GM18519 (cell line): ENCODE measurements around the gene CEP89.
"Not testable (repeated sequence)": the region's sequence is repeated elsewhere in the genome, so short reads cannot be mapped to it uniquely, and the experiment has no call there.

Experiments used
- ATAC-seq: cut with Tn5 transposase; IDR thresholded peaks from one replicate; pipeline ENCODE4 v1.9.1; 2021; ENCODE audit warnings: mild to moderate bottlenecking, moderate library complexity; ENCODE audit not compliant: unreplicated experiment, low FRiP score

CEP89 gene

GRCh38 chr19:32969549-32969948 lies 2.2 kb downstream of the CEP89 start:
- no peak for ATAC-seq

DNA sequence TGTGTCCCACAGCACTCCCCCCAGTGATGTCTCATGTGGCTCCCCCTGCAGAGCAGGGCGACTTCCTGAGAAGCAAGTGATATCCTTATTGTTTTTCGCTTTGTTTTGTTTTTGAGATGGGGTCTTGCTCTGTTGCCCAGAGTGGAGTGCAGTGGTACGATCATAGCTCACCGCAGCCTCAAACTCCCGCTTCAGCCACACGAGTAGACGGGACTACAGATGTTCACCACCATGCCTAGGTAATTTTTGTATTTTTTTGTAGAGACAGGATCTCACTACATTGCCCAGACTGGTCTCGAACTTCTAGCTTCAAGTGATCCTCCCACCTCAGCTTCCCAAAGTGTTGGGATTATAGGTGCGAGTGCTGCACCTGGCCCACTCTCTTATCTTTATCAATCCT lies 5.0 kb downstream of the CEP89 start:
- ATAC-seq, result no peak

DNA sequence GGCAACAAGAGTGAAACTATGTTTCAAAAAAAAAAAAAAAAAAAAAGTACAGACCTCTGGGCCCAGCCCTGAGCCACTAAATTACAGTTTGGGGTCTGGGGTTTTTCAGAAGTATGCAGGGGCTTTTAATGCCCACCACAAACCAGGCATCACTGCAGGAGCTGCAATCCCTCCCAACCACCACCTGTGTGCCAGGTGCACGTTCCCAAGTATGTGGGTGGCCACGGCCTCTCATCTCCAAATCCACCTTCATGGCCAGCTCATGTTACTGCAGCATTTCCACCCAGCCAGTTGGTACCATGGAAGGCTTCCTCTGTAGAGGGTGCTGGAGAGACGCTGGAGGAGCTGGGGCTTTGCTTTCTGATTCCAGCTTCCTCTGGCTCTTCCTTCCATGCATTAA lies 26.5 kb downstream of the CEP89 start:
- no peak for ATAC-seq

- not testable (repeated sequence) for ATAC-seq
Observed at GRCh38 chr19:32941273-32941672, 30.5 kb downstream of the CEP89 start.

GRCh38 chr19:32936065-32936464 lies 35.7 kb downstream of the CEP89 start:
- no peak for ATAC-seq

- no peak for ATAC-seq
Observed at GRCh38 chr19:32935629-32936028, 36.1 kb downstream of the CEP89 start.

- no peak for ATAC-seq
Observed at GRCh38 chr19:32933571-32933970, 38.2 kb downstream of the CEP89 start.

- ATAC-seq, result no peak
Observed at GRCh38 chr19:32930567-32930966, 41.2 kb downstream of the CEP89 start.

GRCh38 chr19:32928806-32929205 lies 43.0 kb downstream of the CEP89 start:
- ATAC-seq, result no peak

DNA sequence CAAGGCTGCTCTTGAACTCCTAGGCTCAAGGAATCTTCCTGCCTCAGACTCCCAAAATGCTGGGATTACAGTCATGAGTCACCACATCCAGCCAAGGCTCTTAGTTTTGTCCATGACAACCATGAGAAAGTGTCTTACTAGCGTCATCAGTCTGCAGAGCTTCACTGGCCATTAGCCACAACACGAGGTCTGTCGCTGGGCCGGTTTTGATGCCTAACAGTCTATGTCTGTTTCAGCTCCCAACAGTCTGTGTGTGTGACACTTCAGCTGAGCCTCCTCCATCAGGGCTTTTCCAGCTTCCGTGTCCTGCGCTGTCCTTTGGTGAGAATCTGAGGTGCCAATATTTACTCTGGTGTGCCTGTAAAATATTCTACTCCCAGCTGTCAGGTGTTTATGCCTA lies 47.6 kb downstream of the CEP89 start:
- ATAC-seq, result no peak

GRCh38 chr19:32921624-32922023 lies 50.1 kb downstream of the CEP89 start:
- no peak for ATAC-seq

- no peak for ATAC-seq
Observed at GRCh38 chr19:32919365-32919764, 52.4 kb downstream of the CEP89 start.

GRCh38 chr19:32917616-32917996 lies 54.2 kb downstream of the CEP89 start:
- ATAC-seq, result no peak

GRCh38 chr19:32916969-32917615 lies 54.7 kb downstream of the CEP89 start:
- ATAC-seq, result no peak

- no peak for ATAC-seq
Observed at GRCh38 chr19:32914879-32915660, 56.7 kb downstream of the CEP89 start.

DNA sequence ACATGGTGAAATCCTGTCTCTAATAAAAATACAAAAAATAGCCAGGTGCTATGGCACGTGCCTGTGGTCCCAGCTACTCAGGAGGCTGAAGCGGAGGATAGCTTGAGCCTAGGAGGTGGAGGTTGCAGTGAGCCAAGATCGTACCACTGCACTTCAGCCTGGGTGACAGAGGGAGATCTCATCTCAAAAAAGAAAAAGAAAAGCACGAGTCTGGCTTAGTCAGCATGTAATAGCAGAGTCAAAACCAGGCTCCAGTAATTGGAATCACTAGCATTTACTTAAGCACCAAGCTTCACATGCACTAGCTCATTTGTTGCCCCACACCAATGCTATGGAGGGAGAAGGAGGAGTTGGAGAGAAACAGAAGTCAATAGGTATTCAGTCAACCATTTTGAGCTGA lies 60.3 kb downstream of the CEP89 start:
- ATAC-seq, result no peak

DNA sequence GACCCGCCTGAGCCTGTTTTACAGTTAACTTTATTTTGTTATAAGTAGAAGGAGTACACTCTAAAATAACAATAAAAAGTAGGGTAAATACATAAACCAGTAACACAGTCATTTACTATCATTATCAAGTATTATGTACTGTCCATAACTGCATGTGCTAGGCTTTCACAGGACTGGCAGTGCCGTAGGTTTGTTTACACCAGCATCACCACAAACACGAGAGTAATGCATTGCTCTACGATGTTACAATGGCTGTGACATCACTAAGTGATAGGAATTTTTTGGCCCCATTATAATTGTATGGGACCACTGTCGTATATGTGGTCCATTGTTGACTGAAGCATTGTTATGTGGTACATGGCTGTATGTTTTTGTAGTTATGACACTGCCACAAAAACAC lies 60.9 kb downstream of the CEP89 start:
- ATAC-seq, result no peak

- ATAC-seq, result no peak
Observed at GRCh38 chr19:32910094-32910493, 61.7 kb downstream of the CEP89 start.

DNA sequence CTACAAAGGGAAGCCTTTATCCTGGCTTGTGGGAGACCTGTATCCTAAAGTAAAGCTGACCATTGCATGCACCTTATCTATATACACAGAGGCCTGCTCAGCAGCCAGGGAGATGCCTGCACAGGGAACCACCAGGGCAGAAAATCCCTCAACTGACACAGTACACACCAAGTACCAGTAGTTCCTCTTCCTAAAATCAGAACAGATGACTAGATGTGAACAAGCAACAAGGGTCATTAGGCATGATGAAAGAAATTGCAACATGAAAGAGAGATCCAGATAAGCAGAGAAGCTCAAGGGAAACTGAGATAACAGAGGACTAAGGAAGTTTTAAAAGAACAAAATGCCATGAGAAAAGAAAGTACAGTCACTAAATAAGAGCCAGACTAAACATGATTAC lies 62.5 kb downstream of the CEP89 start:
- ATAC-seq, result no peak

GRCh38 chr19:32908641-32909190 lies 63.0 kb downstream of the CEP89 start:
- ATAC-seq, result no peak

- no peak for ATAC-seq
Observed at GRCh38 chr19:32902448-32902847, 69.3 kb downstream of the CEP89 start.
